A549 (cell line): ENCODE results near the gene SDC1. TPM values are rescaled to one million over a fixed set of nuclear protein-coding genes. Genes with fewer than 3 reads are reported as not detected.

Experiments used
- ATAC-seq, 2 experiments: fragments of 200-7000 bp in 1 of 2; fragments of >200 bp in 1 of 2; cut with Nextera tagmentation in 1 of 2; cut with Tn5 transposase in 1 of 2; 3 replicates each; pipeline versions ENCODE4 v1.8.0 to v1.9.1; 2018 to 2020; ENCODE audit warnings: mild to moderate bottlenecking in 1 of 2, moderate library complexity in 1 of 2
- CTCF ChIA-PET: fragments of 300-600 bp; sonication (Branson Sonifier 250); formaldehyde crosslinking; extraction: SDS; loops from one replicate; lab custom pipeline; 2021; ENCODE audit warnings: antibody characterized with exemption, inconsistent platforms; lab: Yijun Ruan, JAX
- POLR2A ChIA-PET: fragments of 350-600 bp; formaldehyde crosslinking; extraction: SDS; loops from one replicate; lab custom pipeline; 2021; ENCODE audit warnings: antibody characterized with exemption, inconsistent platforms; lab: Yijun Ruan, JAX
- DNase-seq, 2 experiments: peaks; one replicate each; pipeline versions ENCODE4 v3.0.0 to v3.0.0-alpha.2; 2011 to 2016; ENCODE audit warnings: low read depth in 1 of 2, low spot score in 1 of 2
- FAIRE-seq: peaks from 2 replicates; lab custom pipeline; 2011; peaks lifted over from hg19 to GRCh38; lab: Jason Lieb, UNC
- H3K27ac ChIP-seq, 2 experiments: fragments of >200 bp; sonication (Bioruptor Twin); formaldehyde crosslinking; 3 replicates each; pipeline ENCODE4 v1.5.1; 2016 to 2017
- H3K4me1 ChIP-seq: fragments of >200 bp; sonication (Bioruptor Twin); formaldehyde crosslinking; 3 replicates; pipeline ENCODE4 v1.6.1; 2016
- H3K4me2 ChIP-seq: fragments of >200 bp; sonication (Bioruptor Twin); formaldehyde crosslinking; 3 replicates; pipeline ENCODE4 v1.6.1; 2016
- H3K4me3 ChIP-seq: fragments of >200 bp; sonication (Bioruptor Twin); formaldehyde crosslinking; 3 replicates; pipeline ENCODE4 v1.5.1; 2016
- H3K9me3 ChIP-seq: fragments of >200 bp; sonication (Bioruptor Twin); formaldehyde crosslinking; 3 replicates; pipeline ENCODE4 v1.6.1; 2016
- CEBPB ChIP-seq, 2 experiments: fragments of >200 bp in 1 of 2; sonication (Bioruptor Twin) in 1 of 2; formaldehyde crosslinking in 1 of 2; IDR thresholded peaks; 2 replicates each; pipeline ENCODE4 v1.6.1; 2012 to 2016
- EHMT2 ChIP-seq: fragments of 200-600 bp; sonication (generic); IDR thresholded peaks from 2 replicates; pipeline ENCODE4 v1.6.1; 2016; ENCODE audit warnings: antibody characterized with exemption, low read depth, mild to moderate bottlenecking, moderate library complexity
- FOSB ChIP-seq: fragments of 250-450 bp; sonication (Bioruptor Pico); IDR thresholded peaks from 2 replicates; pipeline ENCODE4 v1.5.0; 2020; ENCODE audit warnings: mild to moderate bottlenecking, moderate library complexity
- GATA3 ChIP-seq: IDR thresholded peaks from 2 replicates; pipeline ENCODE4 v1.6.1; 2012; ENCODE audit warnings: borderline replicate concordance
- HDAC2 ChIP-seq: fragments of 200-600 bp; sonication (generic); IDR thresholded peaks from 2 replicates; pipeline ENCODE4 v1.6.1; 2016
- HOXB13 ChIP-seq: fragments of 250-450 bp; sonication (Bioruptor Pico); IDR thresholded peaks from 2 replicates; pipeline ENCODE4 v1.5.0; 2020; ENCODE audit warnings: low read depth, mild to moderate bottlenecking, moderate library complexity
- HOXB5 ChIP-seq: fragments of 250-450 bp; sonication (Bioruptor Pico); IDR thresholded peaks from 2 replicates; pipeline ENCODE4 v1.5.0; 2020; ENCODE audit warnings: mild to moderate bottlenecking, moderate library complexity
- JUN ChIP-seq, 2 experiments: fragments of >200 bp; sonication (Bioruptor Twin); formaldehyde crosslinking; IDR thresholded peaks; 2 replicates in 1 of 2; 3 replicates in 1 of 2; pipeline ENCODE4 v1.6.1; 2016 to 2017
- MYC ChIP-seq: IDR thresholded peaks from 2 replicates; pipeline ENCODE4 v1.6.1; 2012; ENCODE audit warnings: mild to moderate bottlenecking, inconsistent platforms, low read length, improper control_type of control experiment, borderline replicate concordance
- NFE2L2 ChIP-seq: fragments of 150-350 bp; conservative IDR thresholded peaks from 2 replicates; pipeline ENCODE4 v1.6.1; 2014; ENCODE audit warnings: low read length
- POLR2A ChIP-seq: IDR thresholded peaks from 2 replicates; pipeline ENCODE4 v1.6.1; 2012; ENCODE audit warnings: mild to moderate bottlenecking, low read length
- RAD21 ChIP-seq, 2 experiments: fragments of >200 bp in 1 of 2; sonication (Bioruptor Twin) in 1 of 2; formaldehyde crosslinking in 1 of 2; IDR thresholded peaks in 1 of 2; conservative IDR thresholded peaks in 1 of 2; 2 replicates in 1 of 2; 3 replicates in 1 of 2; pipeline ENCODE4 v1.6.1; 2012 to 2018; ENCODE audit warnings: inconsistent platforms in 1 of 2
- RNF2 ChIP-seq: fragments of 200-600 bp; sonication (generic); IDR thresholded peaks from 2 replicates; pipeline ENCODE4 v1.6.1; 2016; ENCODE audit warnings: low read depth, mild to moderate bottlenecking, antibody characterized with exemption, moderate library complexity, borderline replicate concordance
- SREBF2 ChIP-seq: fragments of 450-650 bp; IDR thresholded peaks from 2 replicates; pipeline ENCODE4 v1.6.1; 2014; ENCODE audit warnings: mild to moderate bottlenecking, moderate library complexity
- TFCP2L1 ChIP-seq: fragments of 250-450 bp; sonication (Bioruptor Pico); IDR thresholded peaks from 2 replicates; pipeline ENCODE4 v1.5.0; 2021; ENCODE audit warnings: mild to moderate bottlenecking
- ZSCAN20 ChIP-seq: fragments of 250-450 bp; sonication (Bioruptor Pico); IDR thresholded peaks from 2 replicates; pipeline ENCODE4 v1.8.0; 2022; ENCODE audit warnings: mild to moderate bottlenecking, moderate library complexity
- WGBS: methylation state at CpG from one replicate; pipeline ENCODE4 v1.1.6; 2017; ENCODE audit errors: missing lambda C conversion rate; 5-methylcytosine and 5-hydroxymethylcytosine counted together
- polyA plus RNA-seq, 4 experiments: library from polyadenylated mRNA; depleted of rRNA in 3 of 4; stranded (reverse); fragments of >200 nt; fragmentation: RNase III in 1 of 4; extraction: RNeasy Plus Mini Kit Qiagen cat#74134 plus additional on column Dnase treatment in 1 of 4; gene quantifications; 2 replicates in 3 of 4; 3 replicates in 1 of 4; pipeline ENCODE4 v1.2.3, GENCODE V29; 2011 to 2017
- TF ChIP-seq, protein P1 (sequence below): fragments of 250-450 bp; sonication (Bioruptor Pico); IDR thresholded peaks from 2 replicates; pipeline ENCODE4 v1.5.0; 2020; ENCODE audit warnings: low read depth, mild to moderate bottlenecking, moderate library complexity
- TF ChIP-seq, protein P2 (sequence below): IDR thresholded peaks from 2 replicates; pipeline ENCODE4 v1.6.1; 2012; ENCODE audit warnings: low read depth, borderline replicate concordance
- TF ChIP-seq, protein P3 (sequence below): fragments of 250-450 bp; sonication (Bioruptor Pico); IDR thresholded peaks from 2 replicates; pipeline ENCODE4 v1.5.0; 2021; ENCODE audit warnings: mild to moderate bottlenecking, moderate library complexity, borderline replicate concordance
- TF ChIP-seq, protein P4 (sequence below): fragments of >200 bp; sonication (Bioruptor Twin); formaldehyde crosslinking; IDR thresholded peaks from 3 replicates; pipeline ENCODE4 v1.6.1; 2016
- TF ChIP-seq, protein P5 (sequence below): fragments of >200 bp; sonication (Bioruptor Twin); formaldehyde crosslinking; IDR thresholded peaks from 3 replicates; pipeline ENCODE4 v1.5.1; 2016
- TF ChIP-seq, protein P6 (sequence below): IDR thresholded peaks from 2 replicates; pipeline ENCODE4 v1.6.1; 2012
- TF ChIP-seq, protein P7 (sequence below): fragments of 450-650 bp; IDR thresholded peaks from 2 replicates; pipeline ENCODE4 v1.6.1; 2014; ENCODE audit warnings: antibody characterized with exemption

The SDC1 gene
- polyA plus RNA-seq, 2 of the 4 experiments (the other 2 are of a cell fraction): 116 to 171 TPM

DNA sequence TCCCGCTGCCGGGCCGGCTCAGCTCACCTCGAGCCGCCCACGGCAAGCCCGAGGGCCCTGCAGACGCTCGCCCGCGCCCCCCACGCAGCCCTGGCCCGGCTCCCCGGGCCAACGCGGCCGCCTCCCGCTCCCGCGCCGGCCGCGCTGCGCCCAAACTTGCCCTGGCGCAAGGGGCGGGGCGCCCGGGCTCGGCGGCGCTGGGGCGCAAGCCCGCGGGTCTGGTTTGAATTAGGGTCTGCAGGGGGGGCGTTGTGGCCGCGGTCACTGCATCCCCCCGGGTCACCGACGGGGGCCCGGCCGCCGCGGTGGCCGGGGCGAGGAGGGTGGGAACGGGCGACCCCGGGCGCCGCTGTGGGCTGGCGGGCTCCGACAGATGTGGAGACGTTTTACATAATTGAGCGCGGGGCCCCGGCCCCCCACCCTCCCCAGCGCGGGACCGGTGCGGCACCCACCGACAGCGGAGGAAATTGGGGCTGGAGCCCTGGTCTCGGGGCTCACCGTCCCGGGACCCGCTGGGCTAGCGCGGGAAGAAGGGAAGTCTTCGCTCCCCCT lies 690 bp downstream of the SDC1 start:
- Histone ChIP-seq H3K27ac (peak overlapping the region; percentile 96 to 97), H3K4me2 (peak overlapping the region; percentile 80), H3K4me1 (peaks cover 42% of the 10 kb centered on the region), H3K4me3 (peak overlapping the region; percentile 95), H3K9me3 (no peaks in the 10 kb centered on the region)
- WGBS: 0% methylated on average over 15 of the region's 70 CpGs
- ATAC-seq: peak; percentile 24 to 42
- DNase-seq: no peak
- TF ChIP-seq FOSB (CRISPR knock-in tag): no peak
- TF ChIP-seq ZSCAN20 (CRISPR knock-in tag): no peak
- TF ChIP-seq HOXB13 (CRISPR knock-in tag): no peak
- TF ChIP-seq, protein P1, sequence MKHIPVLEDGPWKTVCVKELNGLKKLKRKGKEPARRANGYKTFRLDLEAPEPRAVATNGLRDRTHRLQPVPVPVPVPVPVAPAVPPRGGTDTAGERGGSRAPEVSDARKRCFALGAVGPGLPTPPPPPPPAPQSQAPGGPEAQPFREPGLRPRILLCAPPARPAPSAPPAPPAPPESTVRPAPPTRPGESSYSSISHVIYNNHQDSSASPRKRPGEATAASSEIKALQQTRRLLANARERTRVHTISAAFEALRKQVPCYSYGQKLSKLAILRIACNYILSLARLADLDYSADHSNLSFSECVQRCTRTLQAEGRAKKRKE: peak; percentile 48; the same call in 1 of the 2 replicates
- TF ChIP-seq RNF2: peak; percentile 81; the same call in 1 of the 2 replicates
- peak; percentile 43; the same call in 1 of the 2 replicates for TF ChIP-seq MYC
- TF ChIP-seq, protein P2, sequence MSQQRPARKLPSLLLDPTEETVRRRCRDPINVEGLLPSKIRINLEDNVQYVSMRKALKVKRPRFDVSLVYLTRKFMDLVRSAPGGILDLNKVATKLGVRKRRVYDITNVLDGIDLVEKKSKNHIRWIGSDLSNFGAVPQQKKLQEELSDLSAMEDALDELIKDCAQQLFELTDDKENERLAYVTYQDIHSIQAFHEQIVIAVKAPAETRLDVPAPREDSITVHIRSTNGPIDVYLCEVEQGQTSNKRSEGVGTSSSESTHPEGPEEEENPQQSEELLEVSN: peak; percentile 87; the same call in 1 of the 2 replicates
- TF ChIP-seq, protein P3, sequence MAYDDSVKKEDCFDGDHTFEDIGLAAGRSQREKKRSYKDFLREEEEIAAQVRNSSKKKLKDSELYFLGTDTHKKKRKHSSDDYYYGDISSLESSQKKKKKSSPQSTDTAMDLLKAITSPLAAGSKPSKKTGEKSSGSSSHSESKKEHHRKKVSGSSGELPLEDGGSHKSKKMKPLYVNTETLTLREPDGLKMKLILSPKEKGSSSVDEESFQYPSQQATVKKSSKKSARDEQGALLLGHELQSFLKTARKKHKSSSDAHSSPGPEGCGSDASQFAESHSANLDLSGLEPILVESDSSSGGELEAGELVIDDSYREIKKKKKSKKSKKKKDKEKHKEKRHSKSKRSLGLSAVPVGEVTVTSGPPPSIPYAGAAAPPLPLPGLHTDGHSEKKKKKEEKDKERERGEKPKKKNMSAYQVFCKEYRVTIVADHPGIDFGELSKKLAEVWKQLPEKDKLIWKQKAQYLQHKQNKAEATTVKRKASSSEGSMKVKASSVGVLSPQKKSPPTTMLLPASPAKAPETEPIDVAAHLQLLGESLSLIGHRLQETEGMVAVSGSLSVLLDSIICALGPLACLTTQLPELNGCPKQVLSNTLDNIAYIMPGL (CRISPR knock-in tag): no peak
- ChIA-PET POLR2A (interaction anchor here (0.9 to 2.6 kb wide), 11 partner anchors 10 to 173 kb away, joined by 3 to 15 read pairs (median 4); partner anchors contain the start of gene LAPTM4A), CTCF (interaction anchor here (0.5 to 14.6 kb wide), 31 partner anchors 8 to 256 kb away, joined by 3 to 202 read pairs (median 9); no protein-coding TSS in a partner anchor)
- FAIRE-seq: no peak

DNA sequence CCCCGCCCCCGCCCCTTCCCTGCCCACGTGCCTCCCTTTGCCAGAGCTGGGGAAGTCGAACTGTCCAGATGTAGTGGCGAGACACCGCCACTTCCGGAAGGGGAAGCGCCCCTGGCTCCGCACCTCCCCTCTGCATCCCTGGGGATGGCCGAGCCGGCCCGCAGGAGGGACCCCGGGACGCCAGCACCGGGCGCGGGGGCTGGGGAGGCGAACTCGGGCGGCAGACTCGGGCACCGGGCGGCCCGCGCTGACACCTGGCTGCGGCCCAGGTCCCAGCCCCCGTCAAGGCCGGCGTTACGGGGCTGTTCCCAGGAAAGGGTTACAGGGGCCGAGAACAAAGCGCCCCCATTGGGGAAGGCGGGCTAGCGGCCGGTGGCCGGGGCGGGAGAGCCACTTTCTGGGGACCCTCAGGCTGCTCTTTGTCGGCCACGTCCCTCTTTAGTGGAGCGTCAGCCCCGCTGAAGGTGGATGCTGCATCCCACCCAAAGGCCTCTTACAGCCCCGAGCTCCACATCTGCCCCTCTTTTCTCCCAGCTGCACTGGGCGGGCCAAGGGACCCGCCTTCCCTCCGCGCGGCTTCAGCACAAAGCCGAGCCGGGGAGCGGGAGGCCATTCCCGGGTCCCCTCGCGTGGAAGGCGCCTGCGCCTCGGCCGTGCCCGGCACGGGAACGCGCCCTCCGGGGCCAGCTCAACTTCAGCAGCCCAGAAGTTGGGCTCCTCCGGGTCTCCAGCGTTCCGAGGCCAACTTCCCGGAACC lies 1.3 kb downstream of the SDC1 start:
- TF ChIP-seq TFCP2L1 (CRISPR knock-in tag) (peak; percentile 65; the same call in 1 of the 2 replicates), JUN (IDR thresholded peaks at IDR 0.05) (peak in 1 of 2 experiments; percentile 65; a peak in 2 of 5 replicates), RAD21 (conservative IDR thresholded peaks at IDR 0.05 in 1 of 2, IDR thresholded peaks at IDR 0.05 in 1 of 2) (peak in 1 of 2 experiments; percentile 6; a peak in 2 of 5 replicates), CEBPB (IDR thresholded peaks at IDR 0.05) (no peak), POLR2A (peak; percentile 72), HOXB5 (no peak), HDAC2 (0 out of 2 replicates have a peak, but pooled peaks have one; percentile 68), MYC (0 out of 2 replicates have a peak, but pooled peaks have one; percentile 67), GATA3 (peak; percentile 13; the same call in 1 of the 2 replicates), NFE2L2 (no peak), SREBF2 (no peak), EHMT2 (no peak)
- TF ChIP-seq, protein P2: peak; percentile 66
- TF ChIP-seq, protein P4, sequence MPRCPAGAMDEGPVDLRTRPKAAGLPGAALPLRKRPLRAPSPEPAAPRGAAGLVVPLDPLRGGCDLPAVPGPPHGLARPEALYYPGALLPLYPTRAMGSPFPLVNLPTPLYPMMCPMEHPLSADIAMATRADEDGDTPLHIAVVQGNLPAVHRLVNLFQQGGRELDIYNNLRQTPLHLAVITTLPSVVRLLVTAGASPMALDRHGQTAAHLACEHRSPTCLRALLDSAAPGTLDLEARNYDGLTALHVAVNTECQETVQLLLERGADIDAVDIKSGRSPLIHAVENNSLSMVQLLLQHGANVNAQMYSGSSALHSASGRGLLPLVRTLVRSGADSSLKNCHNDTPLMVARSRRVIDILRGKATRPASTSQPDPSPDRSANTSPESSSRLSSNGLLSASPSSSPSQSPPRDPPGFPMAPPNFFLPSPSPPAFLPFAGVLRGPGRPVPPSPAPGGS: peak; percentile 62; the same call in 1 of the 3 replicates
- TF ChIP-seq, protein P5, sequence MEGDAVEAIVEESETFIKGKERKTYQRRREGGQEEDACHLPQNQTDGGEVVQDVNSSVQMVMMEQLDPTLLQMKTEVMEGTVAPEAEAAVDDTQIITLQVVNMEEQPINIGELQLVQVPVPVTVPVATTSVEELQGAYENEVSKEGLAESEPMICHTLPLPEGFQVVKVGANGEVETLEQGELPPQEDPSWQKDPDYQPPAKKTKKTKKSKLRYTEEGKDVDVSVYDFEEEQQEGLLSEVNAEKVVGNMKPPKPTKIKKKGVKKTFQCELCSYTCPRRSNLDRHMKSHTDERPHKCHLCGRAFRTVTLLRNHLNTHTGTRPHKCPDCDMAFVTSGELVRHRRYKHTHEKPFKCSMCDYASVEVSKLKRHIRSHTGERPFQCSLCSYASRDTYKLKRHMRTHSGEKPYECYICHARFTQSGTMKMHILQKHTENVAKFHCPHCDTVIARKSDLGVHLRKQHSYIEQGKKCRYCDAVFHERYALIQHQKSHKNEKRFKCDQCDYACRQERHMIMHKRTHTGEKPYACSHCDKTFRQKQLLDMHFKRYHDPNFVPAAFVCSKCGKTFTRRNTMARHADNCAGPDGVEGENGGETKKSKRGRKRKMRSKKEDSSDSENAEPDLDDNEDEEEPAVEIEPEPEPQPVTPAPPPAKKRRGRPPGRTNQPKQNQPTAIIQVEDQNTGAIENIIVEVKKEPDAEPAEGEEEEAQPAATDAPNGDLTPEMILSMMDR: peak; percentile 35; the same call in 2 of the 3 replicates
- TF ChIP-seq, protein P6, sequence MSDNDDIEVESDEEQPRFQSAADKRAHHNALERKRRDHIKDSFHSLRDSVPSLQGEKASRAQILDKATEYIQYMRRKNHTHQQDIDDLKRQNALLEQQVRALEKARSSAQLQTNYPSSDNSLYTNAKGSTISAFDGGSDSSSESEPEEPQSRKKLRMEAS: peak; percentile 86
- TF ChIP-seq, protein P7, sequence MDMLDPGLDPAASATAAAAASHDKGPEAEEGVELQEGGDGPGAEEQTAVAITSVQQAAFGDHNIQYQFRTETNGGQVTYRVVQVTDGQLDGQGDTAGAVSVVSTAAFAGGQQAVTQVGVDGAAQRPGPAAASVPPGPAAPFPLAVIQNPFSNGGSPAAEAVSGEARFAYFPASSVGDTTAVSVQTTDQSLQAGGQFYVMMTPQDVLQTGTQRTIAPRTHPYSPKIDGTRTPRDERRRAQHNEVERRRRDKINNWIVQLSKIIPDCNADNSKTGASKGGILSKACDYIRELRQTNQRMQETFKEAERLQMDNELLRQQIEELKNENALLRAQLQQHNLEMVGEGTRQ: peak; percentile 78
- POLR2A ChIA-PET: interaction anchor here (0.6 to 2.6 kb wide), 12 partner anchors 9 to 120 kb away, joined by 3 to 15 read pairs (median 4); no protein-coding TSS in a partner anchor

More for the DNA sequence above, 1.3 kb downstream of the SDC1 start:
- Histone ChIP-seq H3K9me3 (no peaks in the 10 kb centered on the region), H3K27ac (peak overlapping the region; percentile 96 to 97), H3K4me1 (peaks cover 48% of the 10 kb centered on the region), H3K4me3 (peak overlapping the region; percentile 95), H3K4me2 (peak overlapping the region; percentile 80)
- FAIRE-seq: no peak
- DNase-seq: peak; percentile 77 to 87
- ATAC-seq: peak; percentile 59 to 74
- under 1% methylated on average over 40 of the region's 66 CpGs for WGBS
- CTCF ChIA-PET: interaction anchor here (0.7 to 14.6 kb wide), 22 partner anchors 8 to 209 kb away, joined by 3 to 202 read pairs (median 8); no protein-coding TSS in a partner anchor
